GM12891 (cell line): ENCODE results near the gene NHS.

Source experiments
- DNase-seq: peaks from one replicate; pipeline ENCODE4 v3.0.0; 2011; ENCODE audit warnings: low spot score; ENCODE audit not compliant: insufficient read length
- FAIRE-seq: peaks from 2 replicates; lab custom pipeline; 2011; peaks lifted over from hg19 to GRCh38; lab: Jason Lieb, UNC
- PAX5 ChIP-seq: IDR thresholded peaks from 2 replicates; pipeline ENCODE4 v1.6.1; 2011; ENCODE audit warnings: low read length, moderate library complexity, mild to moderate bottlenecking; ENCODE audit not compliant: insufficient read depth, severe bottlenecking
- POLR2A ChIP-seq: IDR thresholded peaks from 2 replicates; pipeline ENCODE4 v1.6.1; 2011; ENCODE audit warnings: low read depth, low read length, control low read depth
- POLR2AphosphoS5 ChIP-seq: IDR thresholded peaks from 2 replicates; pipeline ENCODE4 v1.6.1; 2011; ENCODE audit warnings: low read depth, low read length, control low read depth
- POU2F2 ChIP-seq: IDR thresholded peaks from 2 replicates; pipeline ENCODE4 v1.6.1; 2011; ENCODE audit warnings: low read depth, mild to moderate bottlenecking, control low read depth, low read length, moderate library complexity
- SPI1 ChIP-seq: IDR thresholded peaks from 2 replicates; pipeline ENCODE4 v1.6.1; 2011; ENCODE audit warnings: low read depth, low read length, control low read depth
- TAF1 ChIP-seq: IDR thresholded peaks from 2 replicates; pipeline ENCODE4 v1.6.1; 2011; ENCODE audit warnings: low read depth, low read length, control low read depth

NHS gene

DNA sequence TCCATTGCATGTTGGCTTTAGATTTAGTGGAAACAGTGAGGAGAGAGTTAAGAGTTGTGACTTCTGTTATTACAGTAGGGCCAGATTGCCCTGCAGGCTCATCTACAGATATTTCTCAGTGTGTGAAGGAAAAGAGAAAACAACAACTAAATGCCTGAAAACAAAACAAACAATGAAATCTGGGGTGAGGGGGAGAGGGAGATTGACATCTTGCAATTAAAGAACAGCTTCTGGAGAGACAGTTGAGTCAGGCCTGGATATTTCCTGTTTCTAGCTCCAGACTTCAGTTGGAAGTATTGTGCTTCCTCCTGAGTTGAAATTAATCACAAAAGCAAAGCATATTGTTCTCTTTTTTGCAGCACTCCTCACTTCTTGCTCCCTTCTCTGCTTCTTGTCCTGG, 254.0 kb downstream of the NHS start:
- TF ChIP-seq PAX5 (no peak), POLR2A (no peak), POU2F2 (no peak), TAF1 (no peak), POLR2AphosphoS5 (no peak)
- FAIRE-seq, result no peak
- no peak for DNase-seq

DNA sequence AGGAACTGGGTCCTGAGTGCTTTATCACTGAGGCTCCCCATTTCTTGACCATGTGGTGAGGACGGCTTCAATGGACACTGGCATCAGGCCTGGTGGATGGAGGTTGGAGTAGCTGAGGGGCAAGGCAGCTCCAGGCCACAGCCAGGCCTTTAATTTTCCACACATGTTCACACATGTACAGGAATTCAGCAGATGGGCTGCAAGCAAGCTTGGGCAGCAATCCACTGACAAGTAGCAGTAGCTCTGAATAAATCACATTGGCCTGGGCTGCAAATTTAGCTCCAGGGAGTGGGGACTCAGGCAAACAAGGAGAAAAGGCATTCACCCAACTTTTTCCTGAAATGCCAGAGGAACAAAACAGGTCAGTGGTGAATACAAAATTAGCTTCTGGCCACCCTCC, 254.5 kb downstream of the NHS start:
- FAIRE-seq (no peak), DNase-seq (no peak)
- TF ChIP-seq POLR2A (no peak), POU2F2 (no peak), SPI1 (no peak), POLR2AphosphoS5 (no peak), TAF1 (no peak), PAX5 (no peak)

DNA sequence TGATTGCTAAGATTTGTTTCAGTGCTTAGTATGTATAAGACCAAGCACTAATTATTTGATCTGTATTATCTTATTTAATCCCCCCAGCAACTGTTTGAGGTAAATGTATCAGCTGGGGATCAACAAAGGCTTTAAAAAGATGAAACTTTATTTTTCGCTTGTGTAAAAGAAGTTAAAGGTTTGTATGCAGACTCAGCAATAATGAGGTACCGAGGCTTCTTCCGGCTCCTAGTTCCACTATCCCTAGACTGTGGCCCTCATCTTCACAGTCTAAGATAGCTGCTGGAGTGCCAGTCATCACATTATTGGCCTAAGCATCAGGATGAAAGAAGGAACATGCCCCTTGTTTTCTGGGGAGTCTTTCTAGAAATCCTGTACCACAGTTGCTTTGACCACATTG, 256.6 kb downstream of the NHS start:
- no peak for FAIRE-seq

DNA sequence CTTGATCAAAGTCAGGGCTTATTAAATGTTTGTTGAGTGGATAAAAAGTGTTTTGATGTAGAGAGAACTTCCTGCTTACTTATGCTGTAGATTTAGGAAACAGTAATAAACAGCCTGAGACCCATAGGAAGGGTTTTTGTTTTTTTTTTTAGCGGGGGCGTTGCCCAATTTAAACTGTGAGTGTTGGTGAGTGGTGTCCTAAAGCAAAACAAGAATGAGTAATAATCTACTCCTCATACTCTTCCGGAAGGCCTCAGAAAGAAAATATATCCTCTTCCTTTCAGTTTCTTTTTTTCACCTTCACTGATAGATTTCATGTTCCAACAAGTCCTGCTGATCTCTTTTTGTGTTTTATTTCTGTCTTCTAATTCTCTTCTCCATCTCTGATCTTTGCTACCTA, 257.9 kb downstream of the NHS start:
- FAIRE-seq, result no peak

More for the DNA sequence above, 256.6 kb downstream of the NHS start:
- TF ChIP-seq POU2F2 (no peak), POLR2AphosphoS5 (no peak), SPI1 (no peak)
- no peak for DNase-seq

DNA sequence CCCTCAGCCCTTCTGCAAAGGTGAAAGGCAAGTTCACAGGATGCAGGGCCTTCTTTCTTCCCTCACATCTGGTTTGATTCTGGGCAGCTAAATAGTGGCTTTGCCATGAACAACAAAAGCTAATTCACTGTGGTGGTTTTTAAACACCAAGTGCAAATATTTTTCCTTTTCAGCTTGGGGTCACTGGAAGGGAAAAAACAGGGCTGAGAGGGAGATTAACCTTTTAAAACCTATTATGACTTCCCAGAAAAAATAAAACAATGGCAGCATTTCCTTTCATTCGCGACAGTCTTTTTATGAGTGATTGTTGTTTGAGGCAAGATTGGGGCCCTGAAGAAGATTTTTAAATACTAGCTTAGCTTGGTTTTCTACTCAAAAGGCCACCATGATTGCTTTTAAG, 258.5 kb downstream of the NHS start:
- FAIRE-seq, result no peak
- TF ChIP-seq POLR2A (no peak), TAF1 (no peak), POLR2AphosphoS5 (no peak), PAX5 (no peak), POU2F2 (no peak), SPI1 (no peak)
- DNase-seq, result no peak

More for the DNA sequence above, 257.9 kb downstream of the NHS start:
- no peak for DNase-seq
- TF ChIP-seq PAX5, result no peak
- TF ChIP-seq POLR2AphosphoS5, result no peak
- TF ChIP-seq SPI1, result no peak
- TF ChIP-seq TAF1, result no peak
- TF ChIP-seq POU2F2, result no peak
- TF ChIP-seq POLR2A, result no peak

DNA sequence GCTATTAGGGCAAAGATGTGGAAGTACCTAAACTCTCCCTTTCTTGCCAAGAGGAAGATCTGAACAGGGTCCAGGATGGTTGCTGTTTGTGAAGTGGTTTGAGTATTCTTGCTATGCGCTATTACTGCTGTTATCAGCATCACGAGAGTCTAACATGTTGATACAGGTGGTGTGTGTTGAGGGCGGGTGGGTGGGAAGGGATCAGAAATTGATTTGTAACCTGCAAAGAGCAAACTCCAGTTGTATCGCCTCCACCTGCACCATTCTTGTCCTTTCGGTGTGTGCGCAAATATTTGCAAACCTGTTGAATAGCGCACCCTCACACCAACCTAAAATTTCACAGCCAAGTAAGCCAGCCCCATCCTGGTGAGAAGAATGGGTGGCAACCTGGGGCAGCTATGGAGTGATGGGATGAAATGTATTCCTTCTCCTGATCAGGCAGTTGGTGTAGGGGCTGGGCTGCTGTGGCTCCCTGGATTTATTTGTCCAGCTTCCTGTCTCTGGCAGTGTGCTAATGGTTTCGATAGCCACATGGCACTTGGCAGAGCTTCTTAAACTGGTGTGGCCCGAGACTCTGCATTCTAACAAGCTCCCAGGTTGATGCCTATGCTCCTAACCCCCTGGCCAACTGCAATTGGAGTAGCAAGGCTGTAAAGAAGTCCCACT, 259.7 kb downstream of the NHS start:
- no peak for DNase-seq
- FAIRE-seq, result no peak
- no peak for TF ChIP-seq POLR2A
- no peak for TF ChIP-seq SPI1
- TF ChIP-seq TAF1, result no peak
- TF ChIP-seq POLR2AphosphoS5, result no peak
- TF ChIP-seq POU2F2, result no peak
- no peak for TF ChIP-seq PAX5

DNA sequence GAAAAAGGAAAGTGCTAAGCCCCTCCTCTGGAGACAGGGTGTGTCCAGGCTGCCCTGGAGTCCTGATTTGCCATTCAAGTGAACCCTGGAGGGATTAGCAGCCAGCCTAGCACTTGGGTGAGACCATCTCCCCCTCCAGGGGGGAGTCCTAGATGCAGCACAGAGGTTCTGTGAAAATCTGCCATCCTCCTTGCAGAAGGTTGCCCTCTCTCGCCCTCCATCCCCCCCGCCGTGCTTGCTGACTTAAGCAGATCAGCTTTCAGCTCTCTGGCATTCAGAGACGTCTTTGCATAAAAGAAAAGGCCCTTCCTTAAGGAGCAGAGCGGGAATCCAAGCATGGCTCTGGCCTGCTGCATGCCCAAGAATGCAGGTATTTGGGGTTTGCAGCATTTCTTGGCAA, 260.2 kb downstream of the NHS start:
- no peak for FAIRE-seq
- no peak for DNase-seq

DNA sequence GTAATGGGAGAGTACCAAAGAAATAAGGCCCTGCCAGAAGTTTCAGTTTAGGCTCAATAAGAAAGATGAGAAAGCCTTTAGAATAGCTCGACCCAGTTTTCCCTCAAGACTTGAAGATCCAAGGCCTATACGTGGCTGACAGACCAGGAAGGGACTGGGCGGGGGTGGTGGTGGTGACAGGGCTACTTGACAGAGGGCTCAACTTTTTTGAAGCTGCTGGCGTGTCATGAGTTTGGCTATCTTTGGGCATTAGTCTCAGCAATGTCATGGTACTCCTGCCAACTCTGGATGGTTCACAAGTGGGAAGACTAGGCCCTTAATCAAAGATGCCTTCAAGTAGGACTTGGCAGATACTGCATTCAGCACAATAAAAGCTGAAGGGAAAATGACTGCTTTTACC, 262.2 kb downstream of the NHS start:
- FAIRE-seq (no peak), DNase-seq (no peak)
- no peak for TF ChIP-seq POU2F2
- TF ChIP-seq TAF1, result no peak
- no peak for TF ChIP-seq POLR2A
- TF ChIP-seq SPI1, result no peak
- TF ChIP-seq PAX5, result no peak
- no peak for TF ChIP-seq POLR2AphosphoS5

More for the DNA sequence above, 260.2 kb downstream of the NHS start:
- TF ChIP-seq SPI1, result no peak
- no peak for TF ChIP-seq TAF1
- TF ChIP-seq POLR2AphosphoS5, result no peak
- no peak for TF ChIP-seq POLR2A

DNA sequence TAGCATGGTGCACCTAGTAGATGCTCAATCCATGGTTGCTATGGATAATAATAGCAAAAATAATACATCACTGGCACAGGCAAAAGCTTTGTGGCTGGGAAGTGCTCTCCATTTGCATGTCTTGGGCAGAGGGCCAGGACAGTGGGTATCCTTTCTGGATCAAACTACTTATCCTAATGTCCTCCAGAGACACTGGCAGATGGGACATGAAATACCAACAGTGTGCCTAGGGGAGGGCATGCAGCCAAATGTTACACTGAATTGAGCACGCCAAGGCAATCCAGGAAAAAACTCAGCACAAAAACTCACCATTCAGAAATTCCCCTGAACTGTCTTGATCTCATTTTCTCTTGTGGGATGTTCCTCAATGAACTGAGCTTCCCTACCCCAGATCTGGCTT, 263.7 kb downstream of the NHS start:
- no peak for FAIRE-seq
- no peak for TF ChIP-seq POU2F2
- TF ChIP-seq POLR2A, result no peak
- TF ChIP-seq PAX5, result no peak
- TF ChIP-seq TAF1, result no peak
- TF ChIP-seq POLR2AphosphoS5, result no peak
- no peak for TF ChIP-seq SPI1
- DNase-seq, result no peak

DNA sequence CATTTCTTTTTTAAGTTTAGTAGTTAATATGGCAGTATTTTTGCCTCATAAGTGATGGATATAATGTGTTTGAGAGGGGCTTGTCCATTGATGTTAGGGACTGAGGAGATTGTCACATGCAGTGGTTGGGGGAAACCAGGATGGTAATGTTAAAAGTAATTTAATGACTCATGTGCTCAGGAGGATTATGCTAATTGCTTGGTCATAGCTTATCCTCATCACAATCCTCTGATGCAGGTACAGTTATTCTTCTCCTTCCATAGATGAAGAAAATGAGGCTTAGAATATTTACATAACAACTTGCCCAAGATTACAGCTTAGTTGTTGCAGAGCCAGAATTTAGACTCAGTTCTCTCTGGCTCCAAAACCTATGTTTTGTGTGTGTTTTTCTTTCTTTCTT, 267.9 kb downstream of the NHS start:
- DNase-seq, result no peak
- FAIRE-seq, result no peak
- no peak for TF ChIP-seq SPI1
- TF ChIP-seq POLR2AphosphoS5, result no peak
- TF ChIP-seq POU2F2, result no peak
